GM21529 (cell line): ENCODE data around the gene RAET1E.
"Not testable (repeated sequence)": the region's sequence is repeated elsewhere in the genome, so short reads cannot be mapped to it uniquely, and the experiment has no call there.

Experiments used
- ATAC-seq: cut with Tn5 transposase; IDR thresholded peaks from one replicate; pipeline ENCODE4 v1.9.1; 2021; ENCODE audit not compliant: unreplicated experiment

RAET1E gene

GRCh38 chr6:149929422-149929821 lies 31.5 kb upstream of the RAET1E start:
- no peak for ATAC-seq

DNA sequence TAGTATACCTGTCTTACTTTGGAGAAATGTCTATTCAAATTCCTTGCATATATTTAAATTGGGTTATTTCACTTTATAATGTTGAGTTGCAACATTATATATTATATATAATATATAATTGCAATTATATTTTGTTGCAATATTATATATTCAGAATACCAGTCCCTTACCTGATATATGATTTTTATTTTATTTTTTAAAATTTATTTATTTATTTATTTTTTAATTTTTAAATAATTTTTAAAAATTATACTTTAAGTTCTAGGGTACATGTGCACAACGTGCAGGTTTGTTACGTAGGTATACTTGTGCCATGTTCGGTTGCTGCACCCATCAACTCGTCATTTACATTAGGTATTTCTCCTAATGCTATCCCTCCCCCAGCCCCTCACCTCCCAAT lies 29.1 kb upstream of the RAET1E start:
- ATAC-seq, result not testable (repeated sequence)

DNA sequence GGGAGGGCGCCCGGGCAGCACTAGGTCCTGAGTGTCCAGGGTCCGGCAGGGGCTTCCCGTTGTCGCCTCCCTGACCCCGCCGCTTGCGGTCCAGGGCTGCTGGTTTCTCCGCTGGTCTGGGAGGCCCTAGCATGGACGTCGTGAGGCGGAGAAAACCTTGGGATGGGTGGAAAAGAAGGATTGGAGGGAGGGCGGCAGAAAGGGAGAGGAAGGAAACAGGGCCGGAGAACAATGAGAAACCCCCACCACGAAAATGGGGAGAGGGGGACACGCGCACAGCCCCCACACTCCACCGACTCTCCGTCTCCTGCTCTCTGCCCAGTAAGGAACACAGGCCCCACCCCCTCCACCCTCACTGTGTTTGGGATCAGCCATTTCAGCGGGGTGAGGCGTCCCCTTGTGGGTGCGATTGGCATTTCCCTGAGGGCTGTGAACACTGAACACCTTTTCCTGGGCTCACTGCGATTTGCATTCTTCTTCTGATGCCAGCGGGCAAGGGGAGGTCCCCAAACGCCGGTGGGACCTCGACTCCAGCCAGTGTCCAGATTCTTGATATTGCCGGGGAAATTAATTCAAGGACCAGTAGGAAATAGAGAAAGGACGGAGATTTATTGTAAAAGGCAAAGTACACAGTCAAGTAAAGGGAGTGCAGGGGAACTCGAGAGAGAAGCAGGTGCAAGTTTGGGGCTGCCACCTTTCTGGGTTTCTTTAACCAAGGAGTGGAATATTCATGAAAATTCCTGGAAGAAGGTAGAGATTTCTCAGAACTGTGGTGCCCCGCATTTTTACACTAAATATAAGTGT lies 28.3 kb upstream of the RAET1E start:
- no peak for ATAC-seq

GRCh38 chr6:149925253-149925973 lies 27.5 kb upstream of the RAET1E start:
- ATAC-seq, result no peak

GRCh38 chr6:149924933-149925252 lies 27.0 kb upstream of the RAET1E start:
- no peak for ATAC-seq

GRCh38 chr6:149924206-149924932 lies 26.5 kb upstream of the RAET1E start:
- no peak for ATAC-seq

- no peak for ATAC-seq
Measured at GRCh38 chr6:149923327-149923986, 25.5 kb upstream of the RAET1E start.

- ATAC-seq, result no peak
Measured at GRCh38 chr6:149922642-149923326, 24.9 kb upstream of the RAET1E start, which contains the start of gene RAET1G. Gene RAET1G, minus strand, starts transcription at chr6:149923121. Its CDS starts 111 bp downstream, at chr6:149923010.

DNA sequence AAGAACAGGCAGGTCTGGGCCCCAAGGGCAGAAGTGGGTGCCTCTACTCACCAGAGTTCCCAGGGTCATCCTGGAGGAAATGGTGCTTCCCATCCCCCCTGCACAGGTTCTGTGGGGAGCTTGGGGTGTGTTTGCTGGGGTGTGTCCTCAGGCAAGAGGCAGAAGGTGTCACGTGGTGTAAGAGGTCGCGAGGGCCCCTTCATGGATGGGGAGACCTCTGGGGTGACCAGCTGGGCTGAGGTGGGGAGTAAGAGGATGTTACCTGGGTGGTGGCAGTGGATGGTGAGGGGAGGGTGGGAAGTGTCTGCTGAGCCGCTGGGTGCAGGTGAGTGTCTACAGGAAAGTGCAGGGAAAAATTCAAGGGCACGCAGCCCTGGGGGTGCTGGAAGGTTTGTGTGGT lies 24.2 kb upstream of the RAET1E start:
- ATAC-seq, result not testable (repeated sequence)

GRCh38 chr6:149921361-149921760 lies 23.4 kb upstream of the RAET1E start:
- ATAC-seq, result no peak

DNA sequence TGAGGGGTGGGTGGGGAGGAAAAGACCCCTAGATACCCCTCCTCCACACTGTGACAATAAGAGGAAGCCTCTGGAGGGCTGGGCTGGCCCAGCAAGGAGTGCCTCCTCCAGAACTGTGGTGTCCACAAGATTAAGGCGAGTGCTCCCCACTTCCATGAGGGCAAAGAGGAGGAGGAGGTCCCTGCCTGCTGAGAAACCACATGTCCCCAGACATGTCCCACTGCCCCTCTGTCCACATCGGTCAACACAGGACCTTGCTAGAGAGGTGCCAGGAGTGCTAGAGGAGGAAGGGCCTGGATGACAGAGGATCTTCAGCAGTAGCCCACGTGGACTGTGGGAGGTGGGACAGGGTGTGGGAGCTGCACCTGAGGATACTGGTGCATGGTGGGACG lies 21.9 kb upstream of the RAET1E start:
- no peak for ATAC-seq

DNA sequence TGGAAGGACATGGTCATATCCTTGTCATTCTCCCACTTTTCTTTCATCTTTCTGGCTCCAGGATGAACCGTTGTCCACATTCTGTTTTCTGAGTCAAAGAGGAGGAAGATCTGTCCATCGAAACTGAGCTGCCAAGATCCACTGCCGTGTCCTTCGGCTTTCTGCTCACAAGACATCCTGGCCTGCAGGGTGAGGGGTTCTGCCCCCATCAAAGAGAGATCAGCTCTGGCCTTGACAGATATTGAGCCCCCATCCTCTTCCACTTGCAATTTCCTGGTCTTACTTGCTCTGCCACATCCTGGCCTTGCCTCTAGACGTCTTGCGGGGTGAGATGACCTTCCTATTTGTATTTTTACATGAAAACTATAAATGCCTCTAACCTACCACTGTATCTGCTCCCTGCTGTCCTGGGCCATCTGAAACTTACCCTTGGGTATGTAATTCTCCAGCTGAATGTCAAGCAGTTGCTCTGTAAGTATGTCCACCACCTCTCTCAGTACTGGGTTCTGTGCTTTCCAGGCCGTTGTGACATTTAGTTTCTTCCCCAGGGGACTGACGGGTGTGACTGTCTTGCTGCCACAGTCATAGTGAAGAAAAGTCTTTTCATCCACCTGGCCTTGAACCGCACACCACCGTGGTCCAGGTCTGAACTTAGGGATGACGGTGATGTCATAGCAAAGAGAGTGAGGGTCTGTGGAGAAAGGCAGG lies 21.4 kb upstream of the RAET1E start:
- not testable (repeated sequence) for ATAC-seq

DNA sequence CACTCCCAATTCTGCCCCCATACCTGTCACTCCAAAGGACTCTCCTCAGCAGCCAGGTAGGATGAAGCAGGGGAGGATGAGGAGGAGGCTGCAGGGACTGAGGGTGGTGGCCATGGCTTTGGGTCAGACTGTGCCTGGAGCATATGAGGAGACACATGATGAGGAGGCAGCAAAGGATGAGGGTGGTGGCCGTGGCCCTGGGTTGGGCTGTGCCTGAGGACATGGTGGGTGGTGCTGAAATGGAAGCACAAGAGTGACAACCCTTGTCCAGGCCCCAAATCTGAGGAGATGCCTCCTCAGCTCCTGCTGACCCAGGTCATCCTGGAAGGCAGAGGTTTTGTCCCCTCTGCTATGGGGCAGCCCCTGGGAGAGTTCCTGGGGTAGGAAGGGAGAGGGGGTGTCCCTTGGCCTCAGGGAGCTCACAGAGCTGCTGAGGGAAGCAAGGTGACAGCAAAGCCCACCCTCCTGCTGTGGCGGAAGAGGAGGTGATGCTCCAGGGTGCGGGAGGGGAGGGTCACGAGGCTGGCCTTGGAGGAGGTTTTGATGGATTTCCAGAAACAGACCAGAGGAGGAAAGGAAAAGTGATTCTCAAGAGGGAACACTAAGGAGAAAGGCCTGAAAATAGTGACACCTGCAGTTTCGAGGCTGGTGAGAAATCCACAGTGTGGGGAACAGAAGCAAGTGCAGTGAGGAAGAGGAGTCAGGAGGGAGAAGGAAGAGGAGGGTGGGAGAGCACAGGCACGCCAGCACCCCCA lies 20.4 kb upstream of the RAET1E start:
- no peak for ATAC-seq

DNA sequence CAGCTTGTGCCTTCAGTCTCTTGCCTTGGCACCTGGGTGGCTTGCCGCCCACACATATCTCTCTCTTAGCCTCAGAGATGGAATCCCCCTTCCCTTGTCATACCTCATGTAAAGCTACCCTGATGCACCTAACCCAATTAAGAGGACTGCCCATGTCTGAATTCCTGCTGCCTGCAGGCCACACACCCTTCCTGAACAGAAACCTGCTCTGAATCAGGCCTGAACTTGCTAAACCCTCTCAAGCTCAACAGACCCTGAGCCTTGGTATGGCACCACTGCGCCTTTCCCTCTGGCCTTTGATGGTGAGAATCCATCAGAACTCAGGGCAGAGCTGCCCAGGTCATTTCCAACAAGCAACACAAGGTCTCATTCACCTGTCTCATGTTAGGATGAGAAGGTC lies 19.8 kb upstream of the RAET1E start:
- no peak for ATAC-seq

- no peak for ATAC-seq
Measured at GRCh38 chr6:149915970-149916865, 18.3 kb upstream of the RAET1E start.

- no peak for ATAC-seq
Measured at GRCh38 chr6:149913540-149914240, 15.8 kb upstream of the RAET1E start.

GRCh38 chr6:149913085-149913484 lies 15.2 kb upstream of the RAET1E start:
- ATAC-seq, result no peak

- ATAC-seq, result not testable (repeated sequence)
Measured at GRCh38 chr6:149912680-149913079, 14.8 kb upstream of the RAET1E start.
